ENCODE data around the gene MMP13.
"Not testable (repeated sequence)": the region's sequence is repeated elsewhere in the genome, so short reads cannot be mapped to it uniquely, and the experiment has no call there.

MMP13 gene

GRCh38 chr11:102935514-102935913 lies 20.0 kb downstream of the MMP13 start:
- DNase-seq (ENCODE audit: low read depth), result no peak

DNA sequence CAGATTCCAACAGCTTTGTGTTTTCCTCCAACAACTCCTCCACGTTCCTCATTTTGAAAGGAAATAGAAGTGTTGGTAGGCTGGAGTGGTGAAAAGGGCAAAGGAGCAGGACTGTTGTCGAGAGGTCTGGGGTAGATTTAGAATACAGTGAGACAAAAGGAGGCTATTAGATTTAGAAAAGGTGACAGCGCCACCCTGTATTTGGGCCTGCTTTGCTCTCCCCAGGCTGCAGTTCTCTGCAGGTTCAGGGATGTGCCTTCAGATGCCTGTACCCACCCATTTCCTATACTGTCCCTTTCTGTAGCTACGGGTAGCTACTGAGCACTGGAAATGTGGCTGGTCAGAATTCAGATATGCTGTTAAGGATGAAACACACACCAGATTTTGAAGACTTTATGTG lies 20.8 kb downstream of the MMP13 start:
- no peak for DNase-seq (ENCODE audit: low read depth)

DNA sequence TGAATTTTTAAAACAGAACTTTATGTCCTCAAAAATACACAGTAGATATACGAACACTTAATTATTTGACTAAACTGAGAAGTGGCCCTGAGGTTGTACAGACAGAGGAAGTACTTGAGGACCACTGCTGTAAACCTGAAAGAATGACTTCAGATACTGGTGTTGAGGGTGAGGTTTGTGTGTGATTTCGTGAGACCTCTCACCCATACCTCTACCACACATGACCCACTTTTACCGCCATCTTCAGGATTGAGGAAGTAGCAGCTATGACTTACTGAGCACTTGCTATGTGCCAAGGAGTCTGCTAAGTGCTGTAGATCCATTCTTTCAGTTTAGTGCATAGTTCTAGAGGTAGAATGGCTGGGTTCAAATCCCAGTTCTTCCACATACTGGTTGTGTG lies 21.9 kb downstream of the MMP13 start:
- DNase-seq (ENCODE audit: low read depth), result no peak

DNA sequence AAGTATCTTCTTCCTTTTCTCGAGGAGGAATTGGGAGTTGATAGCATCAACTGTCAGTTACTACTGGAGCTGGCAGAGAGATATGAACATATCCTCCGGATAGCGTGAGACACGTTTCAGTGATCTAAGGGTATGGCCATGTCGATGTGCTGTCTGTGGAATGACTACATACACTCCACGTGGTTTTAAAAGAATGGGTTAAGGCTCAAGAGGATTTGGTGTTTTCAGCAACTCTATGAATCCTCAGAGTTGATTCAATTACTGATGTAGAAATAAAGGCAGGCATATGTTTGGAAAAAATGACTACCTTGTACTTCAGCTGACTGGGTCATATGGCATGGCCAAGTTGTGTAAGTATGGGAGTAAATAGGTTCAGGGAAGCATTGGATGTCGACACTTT lies 22.9 kb downstream of the MMP13 start:
- DNase-seq (ENCODE audit: low read depth), result no peak

DNA sequence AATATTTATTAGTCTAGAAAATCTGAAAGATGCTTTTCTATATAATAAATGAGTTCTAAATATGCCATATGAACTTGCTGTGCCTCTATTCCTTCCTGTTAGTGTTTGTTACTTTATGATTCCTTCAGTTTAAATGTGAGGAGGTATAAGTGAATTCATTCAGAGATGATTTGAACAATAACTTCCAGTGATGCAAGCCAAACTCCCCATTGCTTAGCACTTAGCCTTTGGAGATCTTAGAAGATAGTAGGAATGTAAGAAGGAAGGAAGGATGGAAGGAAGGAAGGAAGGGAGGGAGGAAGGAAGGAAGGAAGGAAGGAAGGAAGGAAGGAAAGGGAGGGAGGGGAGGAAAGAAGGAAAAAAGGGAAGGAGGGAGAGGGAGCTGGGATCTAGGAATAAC lies 25.1 kb downstream of the MMP13 start:
- no peak for DNase-seq (ENCODE audit: low read depth)

GRCh38 chr11:102929972-102930371 lies 25.6 kb downstream of the MMP13 start:
- no peak for DNase-seq (ENCODE audit: low read depth)

GRCh38 chr11:102929166-102929565 lies 26.4 kb downstream of the MMP13 start:
- no peak for DNase-seq (ENCODE audit: low read depth)

DNA sequence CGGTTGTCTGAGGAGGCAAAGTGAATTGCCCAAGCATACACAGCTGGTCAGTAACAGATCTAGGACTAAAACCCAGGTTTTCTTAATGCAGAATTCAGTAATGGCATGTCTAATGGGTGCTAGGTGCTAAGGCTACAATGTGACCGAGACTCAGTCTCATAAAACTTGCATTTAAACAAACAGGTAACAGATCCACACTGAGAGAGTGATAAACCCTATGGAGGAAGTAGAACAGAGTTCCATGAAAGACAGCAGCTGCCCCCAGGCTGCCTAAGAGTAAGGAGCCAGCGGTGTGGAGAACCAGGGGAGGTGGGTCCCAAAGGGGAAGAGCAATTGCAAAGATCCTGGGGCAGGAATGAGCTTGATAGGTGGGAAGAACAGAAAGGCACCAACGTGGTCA lies 27.3 kb downstream of the MMP13 start:
- DNase-seq (ENCODE audit: low read depth), result no peak

DNA sequence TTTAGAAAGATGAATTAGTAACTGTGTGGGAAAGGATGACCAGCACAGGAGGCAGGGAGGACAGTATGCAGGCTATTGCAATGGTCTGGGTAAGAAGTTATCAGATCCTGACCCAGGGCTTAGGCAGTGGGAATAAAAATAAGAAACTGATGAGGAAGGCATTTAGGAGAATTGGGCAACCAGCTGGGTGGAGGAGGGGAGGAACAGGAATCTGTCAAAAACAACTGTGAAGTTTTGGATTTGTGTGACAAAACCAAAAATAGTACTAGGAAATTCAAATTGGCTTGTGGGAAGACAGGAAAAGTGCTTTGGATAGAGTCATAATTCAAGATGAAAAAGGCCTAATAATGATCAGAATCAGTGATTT lies 27.9 kb downstream of the MMP13 start:
- DNase-seq (ENCODE audit: low read depth), result no peak

DNA sequence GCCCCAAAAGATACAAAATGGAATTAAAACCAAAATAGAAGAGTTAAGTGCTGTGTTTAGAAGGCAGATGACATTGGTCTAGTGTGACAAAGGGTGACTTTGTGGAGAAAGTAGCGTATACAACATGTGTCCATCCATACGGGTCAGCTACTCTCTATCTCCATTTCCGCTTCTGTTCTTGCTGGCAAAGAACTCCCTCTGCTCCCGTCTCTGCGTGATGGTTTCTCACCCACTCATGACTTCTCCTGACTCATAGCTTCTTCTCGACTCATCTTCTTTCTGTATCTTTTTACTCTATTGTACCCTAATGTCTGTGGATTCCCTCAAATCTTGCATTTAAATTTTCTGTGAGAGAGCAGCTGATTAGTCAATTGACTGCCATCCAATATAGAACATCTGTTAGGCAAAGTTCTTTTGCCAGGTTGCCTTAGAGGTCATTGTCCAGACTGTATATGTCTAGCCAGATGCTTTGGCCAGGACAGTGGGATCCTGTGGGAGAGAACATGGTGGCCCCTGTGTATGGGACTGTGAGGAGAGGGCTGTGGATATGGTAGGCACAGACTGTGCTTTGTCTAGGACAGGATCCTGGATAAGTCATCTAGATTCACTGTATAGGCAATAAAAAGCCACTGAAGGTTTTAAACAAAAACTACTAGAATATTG lies 28.4 kb downstream of the MMP13 start:
- no peak for DNase-seq (ENCODE audit: low read depth)

GRCh38 chr11:102926517-102926916 lies 29.0 kb downstream of the MMP13 start:
- no peak for DNase-seq (ENCODE audit: low read depth)

DNA sequence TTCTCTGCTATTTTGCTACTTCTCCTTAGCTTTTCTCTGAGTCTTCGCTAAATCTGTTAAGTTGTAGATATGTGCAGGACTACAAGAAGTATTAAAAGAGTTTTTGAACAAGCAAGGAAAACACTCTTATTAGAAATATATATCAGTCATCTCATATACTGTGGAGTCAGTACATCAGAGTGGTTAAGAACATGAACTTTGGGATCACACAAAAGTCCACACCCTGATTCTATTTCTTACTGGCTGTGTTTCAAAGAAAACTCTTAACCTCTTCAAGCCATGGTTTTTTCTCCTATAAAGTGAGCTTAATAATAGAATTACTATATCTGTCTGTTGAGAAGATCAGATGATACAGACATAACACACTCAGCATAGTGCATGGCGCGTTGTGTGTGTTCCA lies 29.5 kb downstream of the MMP13 start:
- DNase-seq (ENCODE audit: low read depth), result no peak

DNA sequence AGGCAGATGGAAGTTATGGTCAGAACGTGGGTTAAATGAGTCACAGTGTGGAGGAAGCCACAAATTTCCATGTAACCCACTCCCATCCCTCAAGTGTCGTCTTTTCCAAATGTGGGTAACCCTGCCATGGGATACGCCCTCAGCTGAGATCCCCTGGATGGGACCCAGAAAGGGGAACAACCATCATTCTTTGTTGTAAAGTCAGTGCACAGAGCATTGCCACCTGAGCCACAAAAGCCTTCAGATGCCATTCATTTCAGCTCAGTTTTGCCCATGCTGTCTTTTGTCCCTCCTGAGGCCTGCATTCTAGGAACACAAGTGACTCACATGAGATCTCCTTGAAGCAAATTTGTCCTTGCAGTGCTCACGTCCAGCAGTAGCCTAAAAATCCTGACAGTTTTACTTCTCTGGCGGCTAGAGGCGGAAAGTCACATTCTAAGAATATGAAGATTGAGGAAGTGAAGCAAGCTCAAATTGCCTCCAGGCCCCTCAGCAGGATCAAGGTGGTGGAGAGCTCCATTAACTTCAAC lies 30.6 kb downstream of the MMP13 start:
- no peak for DNase-seq (ENCODE audit: low read depth)

GRCh38 chr11:102921587-102922220 lies 33.8 kb downstream of the MMP13 start:
- no peak for DNase-seq (ENCODE audit: low read depth)

GRCh38 chr11:102920118-102920684 lies 35.3 kb downstream of the MMP13 start:
- DNase-seq (ENCODE audit: low read depth), result no peak

- DNase-seq (ENCODE audit: low read depth), result no peak
Observed at GRCh38 chr11:102915044-102915375, 40.5 kb downstream of the MMP13 start.

DNA sequence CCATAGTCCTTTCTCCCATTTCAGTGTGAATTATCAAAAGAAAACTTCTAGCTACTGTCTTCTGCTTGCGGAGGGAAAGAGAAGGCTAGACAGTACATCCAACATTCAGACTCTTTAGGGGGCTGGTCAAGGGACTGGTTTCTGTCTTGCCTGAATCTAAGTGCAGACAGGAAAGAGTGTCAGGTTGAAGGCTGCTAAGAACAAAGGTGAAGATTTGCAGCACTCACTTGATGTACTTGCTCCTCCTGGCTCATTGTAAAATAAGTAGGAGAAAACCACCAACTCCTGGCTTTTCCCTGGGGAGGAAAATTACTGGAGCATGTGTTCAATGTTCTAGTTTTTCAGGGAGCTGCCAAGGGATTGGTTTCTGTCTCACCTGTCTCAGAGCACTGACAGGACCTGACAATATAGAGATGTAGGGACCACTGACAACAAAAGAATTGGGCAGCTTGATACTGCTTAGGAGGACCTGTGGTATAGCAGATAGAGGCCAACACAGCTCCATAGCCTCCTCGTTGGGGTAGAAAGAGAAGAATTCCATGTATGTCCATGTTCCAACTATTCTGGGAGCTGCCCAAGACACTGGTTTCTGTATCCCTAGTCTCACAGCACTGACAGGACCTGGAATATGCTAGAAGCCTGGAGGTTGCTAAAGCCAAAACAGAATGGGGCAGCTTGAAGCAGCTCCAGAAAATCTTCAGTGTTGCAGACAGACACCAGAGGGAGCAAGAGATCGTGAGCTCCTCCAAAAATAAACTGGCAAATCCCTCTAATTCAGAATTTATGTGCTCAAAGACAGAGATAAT lies 41.1 kb downstream of the MMP13 start:
- DNase-seq (ENCODE audit: low read depth), result no peak

DNA sequence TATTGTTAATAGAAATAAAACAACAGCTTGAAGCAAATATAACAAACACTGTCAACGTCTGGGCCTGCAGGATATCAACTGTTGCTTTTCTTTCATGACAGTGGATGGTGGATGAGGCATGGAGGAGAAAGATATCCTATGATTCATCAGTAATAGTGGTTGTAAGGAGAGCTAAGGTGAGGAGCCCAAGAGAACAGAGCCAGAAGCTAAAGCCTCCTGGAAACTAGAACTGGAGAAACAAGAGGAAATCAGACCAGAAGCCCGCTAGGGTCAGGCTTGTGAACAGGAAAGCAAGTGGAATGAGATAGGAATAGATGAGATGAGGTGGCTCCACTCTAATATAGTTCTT lies 43.1 kb downstream of the MMP13 start:
- DNase-seq (ENCODE audit: low read depth), result no peak

GRCh38 chr11:102911758-102912481 lies 43.6 kb downstream of the MMP13 start:
- DNase-seq (ENCODE audit: low read depth), result no peak

DNA sequence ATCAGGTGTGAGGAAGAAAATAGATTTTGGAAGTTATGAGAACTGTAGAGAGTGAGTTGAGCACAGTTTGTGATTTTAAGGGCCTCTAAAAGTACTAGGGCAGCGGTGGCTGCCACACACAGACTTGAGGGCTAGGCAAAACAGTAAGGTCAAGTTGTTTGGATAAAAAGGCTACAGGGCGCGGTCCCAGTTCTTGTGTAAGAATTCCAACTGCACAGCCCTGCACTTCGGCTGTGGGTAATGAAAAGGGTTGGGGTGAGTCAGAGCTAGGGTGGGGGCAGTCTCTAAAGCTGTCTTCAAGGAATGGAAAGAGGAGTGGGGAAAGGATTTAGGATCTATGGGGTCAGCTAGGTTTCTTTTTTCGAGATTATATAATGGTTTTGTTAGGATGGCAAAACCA lies 49.7 kb downstream of the MMP13 start:
- not testable (repeated sequence) for DNase-seq (ENCODE audit: low read depth)

- not testable (repeated sequence) for DNase-seq (ENCODE audit: low read depth)
Observed at GRCh38 chr11:102903895-102904294, 51.6 kb downstream of the MMP13 start.

DNA sequence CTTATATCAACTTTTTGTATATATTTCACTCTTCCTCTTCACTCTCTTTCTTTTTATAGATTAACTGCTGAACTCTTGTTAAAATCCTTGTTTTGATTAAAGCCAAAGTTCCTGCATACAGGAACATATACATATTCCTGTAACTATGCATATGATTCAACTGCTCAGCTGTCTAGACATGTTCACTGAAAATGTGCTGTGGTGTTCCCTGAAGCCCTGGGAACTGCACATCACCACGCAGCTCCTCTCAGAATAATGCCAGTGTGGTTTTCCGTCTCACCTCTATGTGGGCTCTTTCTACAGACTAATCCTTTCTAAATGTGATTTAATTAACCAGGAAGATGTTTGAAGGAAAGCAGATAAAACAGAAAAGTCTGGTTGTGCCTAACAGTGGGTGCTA lies 55.2 kb downstream of the MMP13 start:
- DNase-seq (ENCODE audit: low read depth), result no peak

All from activated T-cell treated with anti-CD3 and anti-CD28 coated beads for 1 hour (primary cell).